AG04450 (cell line): ENCODE results near the gene BRIP1. TPM values are rescaled to one million over a fixed set of nuclear protein-coding genes. Genes with fewer than 3 reads are reported as not detected.

Source experiments
- CTCF ChIA-PET: fragments of 300-600, 350-600 bp; formaldehyde crosslinking; extraction: SDS; loops from one replicate; lab custom pipeline; 2022; ENCODE audit warnings: antibody characterized with exemption, inconsistent platforms; lab: Charles Lee
- POLR2A ChIA-PET: fragments of 350-600 bp; formaldehyde crosslinking; extraction: SDS; loops from one replicate; lab custom pipeline; 2021; ENCODE audit warnings: antibody characterized with exemption, inconsistent platforms; lab: Yijun Ruan, JAX
- DNase-seq: peaks from one replicate; pipeline ENCODE4 v3.0.0-alpha.2; 2011; ENCODE audit warnings: low read depth, low spot score
- H3K27ac ChIP-seq: one replicate; pipeline ENCODE4 v1.5.1; 2012; ENCODE audit warnings: low read depth, low read length, control low read depth
- H3K27me3 ChIP-seq: one replicate; pipeline ENCODE4 v1.6.0; 2012; ENCODE audit warnings: low read length; ENCODE audit not compliant: control insufficient read depth, insufficient read depth
- H3K4me3 ChIP-seq: 2 replicates; pipeline ENCODE4 v1.5.1; 2011; ENCODE audit warnings: mild to moderate bottlenecking, low read depth, low read length, control low read depth
- H3K9me3 ChIP-seq: 2 replicates; pipeline ENCODE4 v1.5.1; 2012; ENCODE audit warnings: low read length; ENCODE audit not compliant: control insufficient read depth, insufficient read depth
- CTCF ChIP-seq: IDR thresholded peaks from 2 replicates; pipeline ENCODE4 v1.5.1; 2011; ENCODE audit warnings: low read depth, low read length, control low read depth, inconsistent platforms
- polyA plus RNA-seq: library from polyadenylated mRNA; depleted of rRNA; stranded (reverse); fragments of >200 nt; gene quantifications from 2 replicates; pipeline ENCODE4 v1.2.3, GENCODE V29; 2011

BRIP1 gene
- polyA plus RNA-seq, 1 experiment: 5.0 TPM

GRCh38 chr17:61766520-61766919, 96.8 kb downstream of the BRIP1 start:
- no peak for DNase-seq
- ChIA-PET CTCF (no interaction called here), POLR2A (no interaction called here)
- no peak for TF ChIP-seq CTCF
- Histone ChIP-seq H3K27ac (no peak overlapping the region), H3K9me3 (no peaks in the 10 kb centered on the region), H3K4me3 (no peak overlapping the region), H3K27me3 (no peaks in the 10 kb centered on the region)

GRCh38 chr17:61764846-61765245, 98.5 kb downstream of the BRIP1 start:
- TF ChIP-seq CTCF: no peak
- no peak for DNase-seq
- no peak overlapping the region for H3K4me3 ChIP-seq
- H3K9me3 ChIP-seq: no peaks in the 10 kb centered on the region
- no peaks in the 10 kb centered on the region for H3K27me3 ChIP-seq
- ChIA-PET POLR2A (no interaction called here), CTCF (no interaction called here)
- H3K27ac ChIP-seq: no peak overlapping the region

DNA sequence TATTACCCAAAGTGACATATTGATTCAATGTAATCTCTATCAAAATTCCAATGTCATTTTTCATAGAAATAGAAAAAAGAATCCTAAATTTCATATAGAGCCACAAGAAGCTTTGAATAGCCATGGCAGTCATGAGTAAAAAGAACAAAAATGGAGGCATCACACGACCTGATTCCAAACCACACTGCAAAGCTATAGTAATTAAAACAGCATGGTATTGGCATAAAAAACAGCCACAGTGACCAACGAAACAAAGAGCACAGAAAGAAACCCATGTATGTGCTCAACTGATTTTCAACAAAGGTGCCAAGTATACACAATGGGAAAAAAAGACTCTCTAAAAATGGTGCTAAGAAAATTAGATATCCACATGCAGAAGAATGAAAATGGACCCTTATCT, 101.5 kb downstream of the BRIP1 start:
- no peak for DNase-seq
- H3K4me3 ChIP-seq: no peak overlapping the region
- TF ChIP-seq CTCF: no peak
- ChIA-PET POLR2A (no interaction called here), CTCF (no interaction called here)
- no peak overlapping the region for H3K27ac ChIP-seq
- no peaks in the 10 kb centered on the region for H3K27me3 ChIP-seq
- H3K9me3 ChIP-seq: no peaks in the 10 kb centered on the region

- no peak for TF ChIP-seq CTCF
These were observed 104.0 kb downstream of the BRIP1 start for GRCh38 chr17:61759362-61759761.

DNA sequence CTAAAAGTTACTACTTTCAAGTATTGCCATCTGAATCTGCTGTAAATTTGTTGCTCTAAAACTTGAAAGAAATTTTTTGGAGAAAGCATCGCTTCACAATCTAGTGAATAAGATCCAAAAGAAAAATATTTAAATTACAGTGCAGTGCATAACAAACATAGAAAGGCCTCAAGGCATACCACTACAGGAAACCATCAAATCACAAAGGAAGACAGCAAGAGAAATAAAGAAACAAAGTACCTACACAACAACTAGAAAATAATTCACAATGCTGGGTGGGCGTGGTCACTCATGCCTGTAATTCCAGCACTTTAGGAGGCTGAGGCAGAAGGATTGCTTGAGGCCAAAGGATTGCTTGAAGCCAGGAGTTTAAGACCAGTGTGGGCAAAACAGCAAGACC, 104.9 kb downstream of the BRIP1 start:
- ChIA-PET CTCF (no interaction called here), POLR2A (no interaction called here)
- DNase-seq: no peak
- no peak overlapping the region for H3K27ac ChIP-seq
- H3K4me3 ChIP-seq: no peak overlapping the region
- no peaks in the 10 kb centered on the region for H3K9me3 ChIP-seq
- TF ChIP-seq CTCF: no peak
- H3K27me3 ChIP-seq: no peaks in the 10 kb centered on the region

More at GRCh38 chr17:61759362-61759761, 104.0 kb downstream of the BRIP1 start:
- ChIA-PET CTCF (no interaction called here), POLR2A (no interaction called here)
- no peak overlapping the region for H3K27ac ChIP-seq
- no peaks in the 10 kb centered on the region for H3K27me3 ChIP-seq
- DNase-seq: no peak
- H3K4me3 ChIP-seq: no peak overlapping the region
- H3K9me3 ChIP-seq: no peaks in the 10 kb centered on the region
